K562 (cell line): ENCODE data around the gene TIMM23. TPM values are rescaled to one million over a fixed set of nuclear protein-coding genes. Genes with fewer than 3 reads are reported as not detected.

ENCODE experiments used
- ARHGAP35 ChIP-seq: fragments of 450-650 bp; IDR thresholded peaks from 2 replicates; pipeline ENCODE4 v1.6.1; 2018; ENCODE audit not compliant: partially characterized antibody
- ARID1B ChIP-seq: fragments of 450-650 bp; IDR thresholded peaks from 2 replicates; pipeline ENCODE4 v1.6.1; 2016; ENCODE audit warnings: antibody characterized with exemption, mild to moderate bottlenecking, inconsistent platforms
- ATF7 ChIP-seq: fragments of 450-650 bp; IDR thresholded peaks from 2 replicates; pipeline ENCODE4 v1.7.1; 2014; ENCODE audit warnings: mild to moderate bottlenecking, moderate library complexity
- BACH1 ChIP-seq: fragments of 200-800 bp; sonication (Bioruptor generic); IDR thresholded peaks from 2 replicates; pipeline ENCODE4 v1.6.1; 2016; ENCODE audit warnings: missing genetic modification characterization, missing compliant biosample characterization
- CBFA2T2 ChIP-seq: fragments of 450-650 bp; conservative IDR thresholded peaks from 2 replicates; pipeline ENCODE4 v1.6.1; 2017; ENCODE audit warnings: mild to moderate bottlenecking
- CCNT2 ChIP-seq: IDR thresholded peaks from 2 replicates; pipeline ENCODE4 v1.6.1; 2011; ENCODE audit warnings: borderline replicate concordance, low read depth, mild to moderate bottlenecking, moderate library complexity, mixed read lengths, low read length; ENCODE audit not compliant: insufficient read length; ENCODE audit errors: extremely low read depth
- COPS2 ChIP-seq: fragments of 450-650 bp; conservative IDR thresholded peaks from 2 replicates; pipeline ENCODE4 v1.6.1; 2016; ENCODE audit warnings: mild to moderate bottlenecking, moderate library complexity
- CREBBP ChIP-seq: IDR thresholded peaks from one replicate; pipeline ENCODE4 v1.6.1; 2012; ENCODE audit warnings: low read depth, mild to moderate bottlenecking, control low read depth, inconsistent platforms, low read length
- CREM ChIP-seq: IDR thresholded peaks from 2 replicates; pipeline ENCODE4 v1.6.1; 2014; ENCODE audit warnings: antibody characterized with exemption, low read depth
- DMBX1 ChIP-seq: fragments of 250-450 bp; sonication (Bioruptor Pico); IDR thresholded peaks from 2 replicates; pipeline ENCODE4 v1.8.0; 2022; ENCODE audit warnings: inconsistent platforms, mild to moderate bottlenecking, moderate library complexity, borderline replicate concordance
- DPF2 ChIP-seq: fragments of 450-650 bp; IDR thresholded peaks from 2 replicates; pipeline ENCODE4 v1.6.1; 2016
- EP300 ChIP-seq: IDR thresholded peaks from 2 replicates; pipeline ENCODE4 v1.6.1; 2012; ENCODE audit warnings: low read length, improper control_type of control experiment
- FOSL1 ChIP-seq: fragments of 200-800 bp; sonication (Bioruptor generic); conservative IDR thresholded peaks from 2 replicates; pipeline ENCODE4 v1.6.1; 2016; ENCODE audit warnings: missing genetic modification characterization, missing compliant biosample characterization
- GATAD2A ChIP-seq: fragments of 450-650 bp; IDR thresholded peaks from 2 replicates; pipeline ENCODE4 v1.6.1; 2017
- KLF10 ChIP-seq: fragments of 250-450 bp; sonication (Bioruptor Pico); IDR thresholded peaks from 2 replicates; pipeline ENCODE4 v1.6.1; 2021; ENCODE audit warnings: matching md5 sums
- NFE2 ChIP-seq: IDR thresholded peaks from 2 replicates; pipeline ENCODE4 v1.6.1; 2014; ENCODE audit warnings: antibody characterized with exemption, low read depth
- POU5F1 ChIP-seq: fragments of 150-350 bp; IDR thresholded peaks from 2 replicates; pipeline ENCODE4 v1.6.1; 2014; ENCODE audit warnings: borderline replicate concordance, low read length, low read depth, mild to moderate bottlenecking; ENCODE audit not compliant: partially characterized antibody
- RBBP5 ChIP-seq: fragments of 200-600 bp; sonication (generic); IDR thresholded peaks from 2 replicates; pipeline ENCODE4 v1.6.1; 2012; ENCODE audit warnings: borderline replicate concordance, mild to moderate bottlenecking, low read length, control low read depth, inconsistent platforms; ENCODE audit not compliant: insufficient read depth, poor library complexity, severe bottlenecking
- RBM34 ChIP-seq: fragments of 200-400 bp; formaldehyde crosslinking; IDR thresholded peaks from 2 replicates; pipeline ENCODE4 v1.6.1; 2018; ENCODE audit warnings: low read length, borderline replicate concordance; ENCODE audit not compliant: insufficient read depth
- RCOR1 ChIP-seq, 2 experiments: IDR thresholded peaks; 2 replicates each; pipeline ENCODE4 v1.6.1; 2012; ENCODE audit warnings: low read depth in 2 of 2, low read length in 2 of 2, borderline replicate concordance in 1 of 2, improper control_type of control experiment in 1 of 2
- SIN3B ChIP-seq: fragments of 450-650 bp; IDR thresholded peaks from 2 replicates; pipeline ENCODE4 v1.6.1; 2017; ENCODE audit warnings: low read depth, mild to moderate bottlenecking, moderate library complexity
- SIX5 ChIP-seq, 2 experiments: IDR thresholded peaks; 2 replicates each; pipeline ENCODE4 v1.6.1; 2011; ENCODE audit warnings: low read length in 2 of 2, borderline replicate concordance in 1 of 2, low read depth in 1 of 2, mild to moderate bottlenecking in 1 of 2, moderate library complexity in 1 of 2; ENCODE audit not compliant: insufficient read depth in 1 of 2
- SMARCA5 ChIP-seq: fragments of 450-650 bp; IDR thresholded peaks from 2 replicates; pipeline ENCODE4 v1.6.1; 2016
- SMARCE1 ChIP-seq: fragments of 450-650 bp; IDR thresholded peaks from 2 replicates; pipeline ENCODE4 v1.7.1; 2016; ENCODE audit warnings: mild to moderate bottlenecking
- STAT5A ChIP-seq: IDR thresholded peaks from 2 replicates; pipeline ENCODE4 v1.6.1; 2012; ENCODE audit warnings: low read length, inconsistent platforms, borderline replicate concordance
- TBL1XR1 ChIP-seq, 2 experiments: IDR thresholded peaks; 2 replicates each; pipeline ENCODE4 v1.6.1; 2012; ENCODE audit warnings: improper control_type of control experiment in 2 of 2, low read length in 2 of 2, mild to moderate bottlenecking in 1 of 2
- TBP ChIP-seq: optimal IDR thresholded peaks from 2 replicates; pipeline ENCODE3; 2011; ENCODE audit warnings: low read depth, low read length, improper control_type of control experiment
- TCF3 ChIP-seq: sonication (generic); formaldehyde crosslinking; IDR thresholded peaks from 2 replicates; pipeline ENCODE4 v1.4.0; 2020; ENCODE audit warnings: mild to moderate bottlenecking, missing genetic modification reagents
- TRIM28 ChIP-seq: fragments of 450-650 bp; IDR thresholded peaks from 2 replicates; pipeline ENCODE4 v1.6.1; 2017
- ZNF324 ChIP-seq: fragments of 250-450 bp; sonication (Bioruptor Pico); IDR thresholded peaks from 2 replicates; pipeline ENCODE4 v1.4.0; 2020; ENCODE audit warnings: mild to moderate bottlenecking
- ZNF449 ChIP-seq: fragments of 250-450 bp; sonication (Bioruptor Pico); IDR thresholded peaks from 2 replicates; pipeline ENCODE4 v1.8.0; 2022; ENCODE audit warnings: moderate library complexity, mild to moderate bottlenecking, inconsistent platforms
- polyA plus RNA-seq, 8 experiments: library from polyadenylated mRNA; depleted of rRNA in 4 of 8; stranded (reverse) in 5 of 8; unstranded in 3 of 8; fragments of >200 nt; fragmentation: Nextera tagmentation in 2 of 8; fragmentation: Illumina TruSeq in 1 of 8; extraction: Ambion mirVana in 2 of 8; extraction: Trizol in 1 of 8; gene quantifications; 2 replicates each; pipeline versions ENCODE4 v1.2.1 to v1.2.3, GENCODE V29; 2011 to 2014; ENCODE audit warnings: inconsistent platforms in 1 of 8, missing spikeins in 1 of 8
- total RNA-seq, 7 experiments: library from RNA; depleted of rRNA in 6 of 7; stranded (reverse); fragments of >200 nt in 6 of 7; fragmentation: Illumina TruSeq in 2 of 7; extraction: Trizol in 2 of 7; gene quantifications; 2 replicates each; pipeline versions ENCODE4 v1.2.1 to v1.2.3, GENCODE V29; 2011 to 2021; ENCODE audit warnings: low replicate concordance in 1 of 7
- TF ChIP-seq, protein P1 (sequence below): IDR thresholded peaks from 2 replicates; pipeline ENCODE4 v1.6.1; 2011; ENCODE audit not compliant: insufficient read length; ENCODE audit errors: extremely low read depth

The TIMM23 gene
- total and polyA plus RNA-seq, 9 of the 15 experiments (the other 6 are each of a cell fraction or from before 2014, with no cell fraction given), result 148 to 280 (median 183) TPM

GRCh38 chr10:46020344-46020657 lies 48.0 kb downstream of the TIMM23 start (continued):
- TF ChIP-seq COPS2 (no peak), TCF3 (CRISPR knock-in tag) (peak; percentile 70), ZNF449 (no peak), SIX5 (IDR thresholded peaks at IDR 0.05; ENCODE audit: borderline replicate concordance in 1 of 2, insufficient read depth in 1 of 2, low read depth in 1 of 2, low read length in 2 of 2) (no peak), STAT5A (peak; percentile 65), GATAD2A (0 out of 2 replicates have a peak, but pooled peaks have one; percentile 25), SMARCA5 (no peak), TRIM28 (no peak), ARHGAP35 (no peak), ZNF324 (CRISPR knock-in tag) (no peak), TBL1XR1 (IDR thresholded peaks at IDR 0.05; ENCODE audit: low read length in 2 of 2) (0 out of 4 replicates have a peak, but pooled peaks of 1 of the 2 experiments have one; percentile 10), ATF7 (peak; percentile 19; the same call in 1 of the 2 replicates), SIN3B (no peak), BACH1 (tag) (0 out of 2 replicates have a peak, but pooled peaks have one; percentile 25), FOSL1 (tag) (no peak), TBP (no peak), RBM34 (no peak), DPF2 (peak; percentile 69), RBBP5 (no peak), KLF10 (no peak), DMBX1 (CRISPR knock-in tag) (0 out of 2 replicates have a peak, but pooled peaks have one; percentile 12), NFE2 (peak; percentile 56), CBFA2T2 (peak; percentile 71), CREM (peak; percentile 14; the same call in 1 of the 2 replicates), RCOR1 (IDR thresholded peaks at IDR 0.05; ENCODE audit: borderline replicate concordance in 1 of 2, low read depth in 2 of 2, low read length in 2 of 2) (peak in 1 of 2 experiments; percentile 53; a peak in 1 of 4 replicates), ARID1B (peak; percentile 68), CREBBP (no peak), POU5F1 (no peak), SMARCE1 (no peak), EP300 (peak; percentile 60), CCNT2 (no peak)
- TF ChIP-seq, protein P1, sequence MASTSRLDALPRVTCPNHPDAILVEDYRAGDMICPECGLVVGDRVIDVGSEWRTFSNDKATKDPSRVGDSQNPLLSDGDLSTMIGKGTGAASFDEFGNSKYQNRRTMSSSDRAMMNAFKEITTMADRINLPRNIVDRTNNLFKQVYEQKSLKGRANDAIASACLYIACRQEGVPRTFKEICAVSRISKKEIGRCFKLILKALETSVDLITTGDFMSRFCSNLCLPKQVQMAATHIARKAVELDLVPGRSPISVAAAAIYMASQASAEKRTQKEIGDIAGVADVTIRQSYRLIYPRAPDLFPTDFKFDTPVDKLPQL, result no peak
